Non-pigmented ciliary epithelial cell (primary cell): ENCODE measurements around the gene E4F1.
"Not testable (repeated sequence)": the region's sequence is repeated elsewhere in the genome, so short reads cannot be mapped to it uniquely, and the experiment has no call there.

Experiments used
- DNase-seq: peaks from one replicate; pipeline ENCODE4 v3.0.0-alpha.2; 2010; ENCODE audit warnings: low read depth

Gene E4F1

DNA sequence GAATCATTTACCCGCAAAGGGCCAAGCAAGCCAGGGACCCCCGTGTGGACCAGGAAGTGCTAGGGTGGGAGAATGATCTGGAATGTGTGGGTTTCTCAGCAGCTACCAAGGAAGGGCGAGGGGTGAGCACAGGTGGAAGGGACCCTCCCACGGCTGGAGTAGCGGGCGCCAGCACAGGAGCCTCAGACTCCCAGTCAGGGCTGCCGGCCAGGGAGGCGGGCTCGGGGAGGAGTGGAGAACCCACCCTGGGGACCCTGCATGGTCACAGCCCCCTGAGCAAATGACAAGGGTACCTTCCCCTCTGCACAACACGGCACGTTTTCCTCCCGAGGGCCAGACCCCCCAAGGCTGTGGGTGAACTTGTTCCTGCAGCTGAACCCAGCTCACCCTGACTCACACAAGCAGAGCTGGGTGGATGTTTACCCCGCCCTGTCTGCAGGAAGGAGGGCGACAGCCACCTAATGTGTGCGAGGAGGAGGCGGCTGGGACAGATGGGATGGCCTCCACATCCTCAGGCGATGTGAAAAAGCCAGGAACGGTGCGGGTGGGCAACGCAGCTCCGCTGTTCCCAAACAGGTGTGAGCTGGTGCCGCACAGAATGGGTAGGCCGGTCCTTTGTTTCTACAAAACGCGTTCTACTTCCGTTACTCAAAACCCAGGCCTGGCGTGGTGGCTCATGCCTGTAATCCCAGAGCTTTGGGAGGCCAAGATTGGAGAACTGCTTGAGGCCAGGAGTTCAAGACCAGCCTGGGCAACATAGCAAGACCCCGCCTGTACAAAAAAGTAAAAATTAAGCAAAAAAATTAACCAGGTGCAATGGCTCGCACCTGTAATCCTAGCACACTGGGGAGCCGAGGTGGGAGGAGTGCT lies 21.8 kb downstream of the E4F1 start:
- no peak for DNase-seq

DNA sequence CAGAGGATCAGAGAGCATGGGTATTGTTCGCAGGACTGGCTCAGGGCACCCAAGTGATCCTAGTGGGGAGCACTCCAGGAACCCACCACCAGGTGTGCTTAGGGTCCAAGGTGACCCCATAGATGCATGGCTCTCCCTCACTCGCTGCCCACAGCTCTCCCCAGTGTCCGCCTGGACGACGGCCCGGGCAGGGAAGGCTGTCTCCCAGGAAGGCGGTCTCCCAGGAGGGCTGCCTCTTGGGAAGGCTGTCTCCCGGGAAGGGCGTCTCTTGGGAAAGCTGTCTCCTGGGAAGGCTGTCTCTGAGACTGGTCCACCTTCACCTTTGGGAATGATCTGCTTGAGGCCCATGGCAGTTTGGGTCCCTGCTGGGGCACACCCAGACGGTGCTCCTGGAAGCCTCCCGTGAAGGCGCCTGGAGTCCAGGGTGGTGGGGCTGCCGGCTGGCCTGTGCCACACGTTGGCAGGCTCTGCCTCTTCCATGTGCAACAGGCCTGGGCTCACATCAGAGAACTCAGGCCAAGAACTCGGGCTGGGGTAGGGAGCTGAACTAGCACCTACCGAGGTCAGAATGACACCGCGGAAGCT lies 23.0 kb downstream of the E4F1 start:
- no peak for DNase-seq

DNA sequence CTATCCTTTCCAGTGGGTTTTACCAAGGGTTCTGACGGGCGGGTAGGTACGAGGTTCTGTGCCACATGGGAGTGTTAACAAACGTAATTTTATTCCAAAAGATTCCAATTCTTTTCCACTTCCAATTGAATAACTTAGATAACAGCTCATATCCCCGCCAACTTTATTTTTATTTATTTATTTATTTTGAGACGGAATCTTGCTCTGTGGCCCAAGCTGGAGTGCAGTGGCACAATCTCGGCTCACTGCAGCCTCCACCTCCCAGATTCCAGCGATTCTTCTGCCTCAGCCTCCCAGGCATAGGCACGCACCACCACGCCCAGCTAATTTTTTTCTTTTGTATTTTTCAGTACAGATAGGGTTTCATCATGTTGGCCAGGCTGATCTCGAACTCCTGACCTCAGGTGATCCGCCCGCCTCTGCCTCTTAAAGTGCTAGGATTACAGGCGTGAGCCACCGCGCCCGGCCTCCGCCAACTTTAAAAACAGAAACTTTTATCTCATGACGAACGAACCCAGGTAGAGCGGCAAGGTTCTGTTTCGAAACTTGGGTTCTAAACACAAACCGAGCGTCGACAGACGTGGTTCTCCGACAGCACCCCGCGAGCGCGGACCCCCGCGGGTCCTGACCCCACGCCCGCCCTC lies 27.4 kb downstream of the E4F1 start:
- no peak for DNase-seq

DNA sequence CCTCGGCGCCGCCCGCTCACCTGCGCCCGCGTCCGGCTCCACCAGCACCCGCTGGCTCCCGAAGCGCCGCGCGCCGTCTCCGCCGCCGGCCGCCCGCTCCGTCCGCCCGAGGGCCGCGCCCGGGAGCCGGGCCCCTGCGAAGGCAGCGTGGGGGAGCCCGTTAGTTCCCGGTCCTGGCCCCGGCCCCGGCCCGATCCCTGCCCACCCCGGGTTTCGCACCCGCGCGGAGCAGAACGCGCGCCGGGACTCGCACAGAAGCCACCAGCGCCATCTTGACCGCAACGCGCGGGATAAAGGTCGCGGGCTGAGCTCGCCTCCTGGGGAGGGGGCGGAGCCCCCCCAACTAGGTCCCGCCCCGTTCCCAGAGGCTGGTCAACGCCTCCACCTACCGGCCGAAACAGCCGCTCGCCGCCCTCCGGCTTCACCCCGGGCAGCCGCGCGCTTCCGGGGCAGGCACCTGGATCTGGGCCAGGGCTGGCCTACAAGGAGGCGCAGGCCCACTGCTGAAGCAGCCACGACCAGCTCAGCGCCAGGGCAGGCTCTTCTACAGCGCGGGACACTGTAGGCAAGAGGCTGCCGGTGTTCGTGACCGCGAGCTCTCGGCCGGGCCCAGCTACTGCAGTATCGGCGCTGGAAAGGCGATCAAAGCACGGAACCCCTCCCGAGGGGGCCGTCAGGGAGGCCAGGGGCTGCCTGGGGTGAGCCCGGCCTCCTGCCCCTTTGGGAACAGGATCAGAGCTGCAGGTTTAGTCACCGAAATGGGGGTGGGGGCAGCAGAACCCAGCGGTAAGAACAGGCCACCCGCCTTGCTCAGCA lies 28.1 kb downstream of the E4F1 start, which contains the start of gene ECI1:
ECI1 (minus strand) TSS at position 292 of the 816 bp plus-strand sequence; CDS start at position 271, 21 bp downstream.
- DNase-seq: peak; percentile 50

DNA sequence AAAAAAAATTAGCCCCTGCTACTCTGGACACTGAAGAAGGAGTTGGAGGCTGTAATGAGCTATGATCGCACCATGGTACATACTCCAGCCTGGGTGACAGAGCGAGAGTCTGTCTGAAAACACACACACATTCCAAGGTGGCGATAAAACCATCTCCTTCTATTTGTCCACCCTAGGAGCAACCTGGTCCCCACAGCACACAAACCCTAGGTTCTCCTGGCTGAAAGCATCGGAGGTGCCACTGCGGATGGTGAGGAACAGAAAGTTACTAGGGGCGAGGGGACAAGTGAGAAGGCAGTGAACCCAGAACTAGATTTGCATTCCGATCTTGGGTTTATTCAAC lies 29.4 kb downstream of the E4F1 start:
- DNase-seq: no peak

DNA sequence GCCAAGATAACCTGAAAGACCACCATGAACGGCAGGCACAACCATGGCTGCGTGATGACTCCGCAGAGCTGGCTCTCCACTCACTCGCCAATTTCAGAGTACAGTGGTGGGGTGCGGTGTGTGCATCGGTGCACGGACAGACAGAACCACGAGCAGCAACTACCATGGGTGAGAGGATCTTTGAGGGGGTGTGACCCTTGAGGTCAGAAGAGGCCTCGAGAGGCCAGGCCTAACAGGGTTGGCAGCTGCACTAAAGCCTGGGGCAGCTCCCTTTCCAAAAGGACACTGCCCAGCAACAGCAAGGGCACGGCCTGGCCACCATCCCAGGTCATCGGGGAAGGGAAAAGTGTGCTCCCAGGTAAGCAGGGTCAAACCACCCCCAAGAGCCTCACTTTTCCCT lies 29.9 kb downstream of the E4F1 start:
- no peak for DNase-seq

DNA sequence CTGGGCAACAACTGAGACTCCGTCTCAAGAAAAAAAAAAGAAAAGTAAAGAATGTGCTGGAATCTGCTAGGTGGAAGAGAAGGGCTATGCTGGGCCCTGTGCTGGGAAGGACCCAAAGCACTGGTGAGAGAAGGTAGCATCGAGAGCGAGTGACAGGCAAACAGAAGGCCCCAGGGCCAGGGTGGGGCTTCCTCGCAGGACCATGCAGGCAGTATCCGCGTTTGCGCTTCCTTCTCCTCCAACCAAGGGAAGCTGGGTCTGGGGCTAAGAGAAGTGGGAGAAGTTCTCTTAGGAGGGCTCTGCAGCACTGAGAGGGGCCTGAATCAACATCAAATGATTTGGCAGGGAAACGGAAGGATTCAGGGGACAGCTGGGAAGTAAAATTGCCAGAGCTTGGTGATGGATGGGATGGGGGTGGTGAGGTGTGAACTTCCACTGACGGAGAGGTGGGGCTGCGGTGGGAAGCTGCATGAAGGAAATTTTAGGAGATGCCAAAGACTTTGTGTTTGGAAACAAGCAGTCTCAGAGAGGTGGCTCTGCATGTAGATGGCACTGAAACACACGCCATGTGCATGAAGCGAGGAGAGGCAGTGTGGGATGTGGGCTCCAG lies 33.2 kb downstream of the E4F1 start:
- no peak for DNase-seq

DNA sequence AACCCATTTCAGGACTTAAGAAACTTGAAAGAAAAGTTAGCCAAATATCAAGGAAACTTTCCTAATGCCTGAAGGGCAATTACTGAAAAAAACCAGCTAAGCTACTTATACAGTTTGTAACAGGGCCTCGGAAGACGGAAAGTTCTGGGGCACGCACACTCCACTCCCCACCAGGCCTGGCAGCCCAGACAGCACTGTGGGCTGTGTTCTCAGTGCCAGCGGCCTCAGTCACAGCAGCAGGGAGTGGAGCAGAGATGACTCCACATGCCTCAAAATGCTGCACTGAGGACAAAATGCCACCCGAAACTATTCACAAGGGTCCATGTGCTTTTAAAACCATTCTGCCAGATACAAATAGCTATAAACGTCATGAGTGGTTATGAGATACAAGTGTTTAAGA lies 34.3 kb downstream of the E4F1 start:
- no peak for DNase-seq

DNA sequence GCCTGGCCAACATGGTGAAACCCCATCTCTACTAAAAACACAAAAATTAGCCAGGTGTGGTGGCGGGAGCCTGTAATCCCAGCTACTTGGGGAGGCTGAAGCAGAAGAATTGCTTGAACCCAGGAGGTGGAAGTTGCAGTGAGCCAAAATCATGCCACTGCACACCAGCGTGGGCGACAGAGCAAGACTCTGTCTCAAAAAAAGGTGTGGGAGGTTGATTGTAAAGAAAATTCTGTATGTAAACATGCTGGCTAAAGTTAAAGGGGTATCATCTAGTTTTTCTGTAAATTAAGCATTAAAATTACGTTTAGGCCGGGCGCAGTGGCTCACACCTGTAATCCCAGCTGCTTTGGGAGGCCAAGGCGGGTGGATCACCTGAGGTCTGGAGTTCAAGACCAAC lies 35.1 kb downstream of the E4F1 start:
- DNase-seq: not testable (repeated sequence)

DNA sequence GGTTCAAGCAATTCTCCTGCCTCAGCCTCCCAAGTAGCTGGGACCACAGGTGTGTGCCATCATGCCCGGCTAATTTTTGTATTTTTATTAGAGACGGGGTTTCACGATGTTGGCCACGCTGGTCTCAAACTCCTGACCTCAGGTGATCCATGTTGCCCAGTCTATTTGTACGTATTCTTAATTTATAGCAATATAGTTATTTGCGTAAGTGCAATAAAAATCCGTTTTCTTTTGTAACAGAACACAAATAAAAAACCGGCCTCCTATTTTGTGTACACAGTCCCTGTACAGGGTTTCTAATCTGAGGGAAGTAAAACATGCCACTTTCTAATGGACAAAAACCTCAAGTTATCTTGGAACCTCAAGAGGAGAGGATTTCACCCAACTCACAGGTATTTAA lies 36.9 kb downstream of the E4F1 start:
- DNase-seq: no peak

DNA sequence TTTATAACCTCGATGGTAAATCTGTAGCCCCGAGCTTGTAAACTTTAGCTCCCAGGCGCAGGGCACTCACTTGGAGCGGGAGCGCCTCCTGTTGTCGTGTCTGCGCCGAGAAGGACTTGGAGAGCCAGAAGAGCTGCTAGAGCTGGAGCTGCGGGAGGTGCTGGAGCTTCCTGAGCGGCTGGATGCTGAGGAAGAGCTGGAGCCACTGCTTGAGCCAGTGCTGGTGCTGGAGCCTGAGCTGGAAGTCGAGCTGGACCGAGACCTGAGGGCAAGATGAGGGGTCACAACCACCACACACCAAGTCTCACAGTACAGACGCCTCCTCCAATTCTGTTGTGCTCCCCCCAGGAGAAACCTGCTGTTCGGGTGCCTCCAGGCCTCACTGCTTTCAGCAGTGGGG lies 39.6 kb downstream of the E4F1 start:
- DNase-seq: not testable (repeated sequence)

DNA sequence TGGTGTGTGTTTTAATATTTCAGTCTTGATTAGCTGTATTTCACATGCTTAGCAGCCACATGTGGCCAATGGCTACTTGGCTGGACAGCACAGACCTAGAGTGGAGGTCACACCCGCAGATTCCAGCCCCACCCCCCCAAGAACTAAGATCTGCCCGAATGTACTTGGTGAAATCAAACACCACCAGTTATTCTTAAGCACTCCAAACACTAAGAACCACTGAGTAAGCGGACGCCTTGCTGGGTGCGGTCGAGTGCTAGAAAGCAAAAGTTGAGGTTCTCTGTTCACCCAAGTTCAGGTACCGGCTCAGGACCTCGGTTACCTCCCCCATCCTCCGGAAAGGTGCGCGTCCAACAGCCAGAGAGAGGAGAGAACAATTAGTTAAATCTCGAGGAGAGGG lies 43.5 kb downstream of the E4F1 start:
- not testable (repeated sequence) for DNase-seq

DNA sequence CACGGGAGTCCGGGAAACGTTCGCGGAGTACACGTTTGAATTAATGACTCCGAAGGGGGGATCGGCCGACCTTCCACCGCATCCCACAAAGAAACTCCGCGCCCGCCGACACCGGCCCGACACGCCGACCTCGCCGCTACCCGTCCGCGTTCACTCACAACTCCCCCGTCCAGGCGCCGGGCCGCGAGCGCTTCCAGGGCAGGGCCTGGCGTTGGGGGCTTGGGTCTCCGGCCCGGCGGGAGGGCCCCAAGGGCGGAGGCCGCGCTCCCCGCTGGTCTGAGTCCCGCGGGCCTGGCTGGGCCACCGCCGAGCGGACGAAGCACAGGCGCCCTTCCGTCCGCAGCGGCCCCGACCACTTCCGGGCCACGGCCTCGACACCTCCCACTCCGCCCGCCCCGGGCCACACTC lies 44.1 kb downstream of the E4F1 start:
- not testable (repeated sequence) for DNase-seq

DNA sequence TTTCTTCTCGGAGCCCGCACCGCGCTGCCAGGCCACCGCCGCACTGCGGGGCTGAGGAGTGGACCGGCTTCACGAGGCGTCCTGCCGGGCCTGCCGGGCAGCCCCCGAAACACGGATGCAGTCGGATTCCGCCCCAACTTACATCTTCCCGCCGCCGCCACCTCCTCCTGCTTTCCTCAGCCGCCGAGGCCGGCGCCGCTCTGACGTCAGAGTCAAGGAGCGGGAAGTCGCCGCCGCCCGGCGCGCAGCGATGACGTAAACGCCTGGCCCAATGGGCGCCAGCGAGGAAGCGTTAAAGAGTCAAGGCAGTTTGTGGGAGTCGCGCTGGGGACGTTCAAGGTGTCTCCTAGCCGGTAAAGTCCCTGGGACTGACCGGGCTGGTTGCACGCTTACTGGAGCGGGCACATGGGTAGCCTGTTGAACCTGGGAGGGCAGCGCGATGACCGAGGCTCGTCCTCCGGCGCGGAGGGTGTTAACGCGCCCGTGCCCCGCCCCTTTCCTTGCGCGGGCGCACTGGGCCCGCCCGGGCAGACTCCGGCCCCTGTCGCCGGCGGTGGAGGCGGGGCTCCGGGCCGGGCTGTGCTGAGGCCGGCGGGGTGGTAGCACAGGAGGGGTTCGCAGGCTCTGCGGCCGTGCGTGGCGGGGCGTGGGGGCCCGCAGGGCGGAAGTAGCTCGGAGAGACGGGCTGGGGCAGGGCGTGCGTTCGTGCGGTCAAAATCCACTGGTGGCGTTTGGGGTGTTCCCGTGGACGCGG lies 44.7 kb downstream of the E4F1 start, which contains the start of gene RNPS1:
RNPS1 (minus strand) TSS at position 214 of the 754 bp plus-strand sequence. CDS start 3,483 bp downstream, outside the sequence.
- peak; percentile 56 for DNase-seq

DNA sequence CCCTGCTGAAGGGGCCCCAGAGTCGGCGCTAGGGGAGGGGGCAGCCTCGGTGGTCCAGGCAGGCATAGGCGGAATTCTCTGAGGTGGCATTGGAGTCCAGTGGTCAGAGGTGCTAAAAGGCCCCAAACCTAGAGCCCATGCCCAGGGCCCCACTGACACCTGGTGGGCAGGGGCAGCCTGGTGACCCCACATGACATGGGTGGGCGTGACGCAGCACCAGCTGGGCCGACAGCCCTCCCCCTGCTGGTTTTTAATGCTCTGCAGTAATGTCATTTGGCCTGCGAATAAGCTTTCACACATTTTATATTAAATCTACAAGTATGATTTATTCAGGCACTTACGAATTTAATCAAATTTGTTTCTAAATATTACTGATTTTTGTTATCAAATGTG lies 46.7 kb downstream of the E4F1 start:
- DNase-seq: no peak

DNA sequence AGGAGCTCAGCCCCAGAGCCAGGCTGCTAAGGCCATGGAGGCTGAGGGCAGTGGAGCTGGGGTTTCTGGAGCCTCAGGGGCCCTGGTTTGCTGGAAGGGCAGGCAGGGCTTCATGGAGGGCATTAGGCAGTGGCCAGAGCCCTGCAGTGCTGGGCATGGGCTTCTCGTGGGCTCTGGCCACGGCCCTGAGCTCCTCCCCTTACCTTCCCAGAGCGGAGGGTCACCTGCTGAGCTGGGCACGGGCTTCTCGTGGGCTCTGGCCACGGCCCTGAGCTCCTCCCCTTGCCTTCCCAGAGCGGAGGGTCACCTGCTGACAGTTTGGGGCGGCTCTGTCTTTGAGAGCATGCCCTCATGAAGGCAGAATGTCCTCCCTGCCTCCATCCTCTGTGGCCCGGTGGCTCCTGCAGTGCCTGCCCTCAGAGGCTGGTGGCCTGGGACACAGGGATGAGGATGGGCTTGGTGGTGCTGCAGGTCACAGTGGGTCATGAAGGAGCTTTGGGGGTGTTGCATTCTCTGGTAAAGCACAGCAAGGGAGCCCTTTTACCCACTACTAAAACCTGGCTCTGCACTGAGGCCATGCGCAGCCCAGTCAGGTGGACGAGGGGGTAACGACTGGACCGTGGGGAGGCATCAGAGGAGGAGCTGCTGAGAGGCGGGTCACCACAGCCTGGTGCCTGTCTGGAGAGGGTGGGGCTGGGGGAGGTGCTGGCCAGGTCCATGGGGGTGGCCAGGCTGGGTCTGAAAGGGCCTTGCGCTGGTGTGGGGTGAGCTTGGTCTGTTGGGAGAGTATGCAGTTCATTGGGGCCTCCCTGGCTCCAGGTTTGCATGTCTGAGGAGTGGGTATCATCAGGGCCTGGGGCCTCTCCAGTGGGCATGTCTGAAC lies 47.4 kb downstream of the E4F1 start:
- no peak for DNase-seq

DNA sequence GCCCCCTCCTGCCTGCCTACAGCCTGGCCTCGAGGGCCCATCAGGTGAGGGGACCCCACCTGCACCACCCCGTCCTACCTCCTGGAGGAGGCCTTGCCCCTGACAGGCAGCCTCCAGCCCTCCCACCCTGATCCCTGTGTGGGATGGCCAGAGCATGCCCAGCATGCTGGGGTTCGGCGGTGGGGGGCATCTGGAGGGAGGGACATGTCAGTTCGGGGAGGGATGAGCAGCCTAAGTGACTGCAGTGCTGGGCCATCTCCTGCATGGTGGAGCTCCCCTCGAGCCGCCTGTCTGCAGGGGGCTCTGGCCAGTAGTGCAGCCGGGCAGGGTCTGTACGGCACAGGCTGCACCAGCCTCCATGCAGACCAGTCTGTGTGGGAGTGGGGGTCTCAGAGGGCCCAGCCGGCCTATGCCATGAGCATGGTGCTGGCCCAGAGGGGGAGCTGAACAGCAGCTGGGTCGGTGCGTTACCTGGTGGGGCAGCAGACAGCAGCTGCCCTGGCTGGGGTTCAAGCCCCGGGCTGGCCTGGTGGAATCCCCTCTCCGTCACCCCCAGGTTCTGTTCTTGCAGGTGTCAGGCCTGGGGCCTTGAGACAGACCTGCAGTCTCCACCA lies 48.6 kb downstream of the E4F1 start:
- DNase-seq: no peak

DNA sequence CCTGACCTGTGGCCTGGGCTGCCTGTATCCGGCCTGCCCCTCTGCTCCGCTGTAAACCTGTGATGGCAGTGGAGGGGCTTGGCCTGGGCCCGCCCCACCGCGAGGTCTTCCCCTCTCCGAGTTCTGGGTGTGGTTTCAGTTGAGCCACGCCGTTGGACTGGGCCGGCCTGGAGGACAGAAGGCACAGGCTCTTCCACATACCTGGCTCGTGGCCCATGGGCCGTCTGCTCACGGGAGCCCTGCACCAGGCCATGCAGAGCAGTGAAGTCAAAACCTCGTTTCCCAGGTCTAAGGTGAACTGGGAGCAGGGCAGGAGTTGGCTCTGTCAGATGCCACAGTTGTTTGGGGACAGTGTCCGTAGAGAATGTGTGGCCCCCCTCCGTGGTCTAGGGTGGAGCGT lies 50.1 kb downstream of the E4F1 start:
- no peak for DNase-seq

DNA sequence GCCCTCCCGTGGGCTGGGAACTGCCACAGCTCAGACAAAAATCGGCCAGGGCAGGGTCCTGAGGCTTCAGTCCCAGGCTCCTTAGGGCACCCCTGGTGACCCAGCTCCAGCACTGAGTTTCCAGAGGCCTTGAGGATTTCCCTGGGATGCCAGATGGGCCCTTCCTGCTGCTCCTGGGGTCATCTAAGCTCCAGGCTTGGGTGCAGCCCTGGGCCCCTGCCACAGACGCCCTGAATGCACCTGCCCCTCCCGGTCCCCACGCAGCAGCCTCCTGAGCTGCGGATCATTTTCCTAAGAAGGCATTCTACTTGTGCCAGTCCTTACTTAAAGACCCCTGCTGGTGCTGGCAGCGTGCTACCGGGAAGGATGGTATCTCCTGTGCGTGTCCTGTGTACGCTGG lies 50.5 kb downstream of the E4F1 start:
- no peak for DNase-seq
